ENCODE measurements around the gene GPN1.
"Not testable (repeated sequence)": the region's sequence is repeated elsewhere in the genome, so short reads cannot be mapped to it uniquely, and the experiment has no call there.

DNA sequence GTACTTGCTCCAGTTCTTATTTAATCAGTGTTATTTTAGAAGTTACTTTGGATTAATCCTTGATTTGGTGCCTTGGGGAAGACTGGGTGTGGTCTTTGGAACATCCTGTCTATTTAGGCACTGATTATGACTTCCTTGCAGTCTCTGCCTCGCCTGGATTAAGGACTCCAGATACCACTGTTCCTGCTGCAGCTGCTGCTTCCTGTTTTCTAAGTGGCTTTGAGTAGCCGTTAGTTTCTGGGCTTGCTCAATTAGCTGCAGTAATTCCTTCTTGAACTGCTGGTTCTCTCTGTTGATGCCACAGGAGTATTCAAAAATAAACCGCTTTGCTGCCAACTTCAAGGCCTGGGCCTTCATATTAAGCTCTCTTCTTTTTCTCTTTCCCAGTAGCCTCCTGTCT lies 1.9 kb upstream of the GPN1 start:
- not testable (repeated sequence) for TF ChIP-seq CTCF, POLR2A (IDR thresholded peaks at IDR 0.05)
